Lower leg skin (tissue), 3 donors: Measurements from ENCODE around the gene DLG2.

Experiments
- POLR2A ChIP-seq, 2 donors: fragments of 450-650 bp; IDR thresholded peaks; one replicate each; pipeline ENCODE4 v1.6.1; 2016 to 2017; ENCODE audit warnings: antibody characterized with exemption in 2 of 2, mild to moderate bottlenecking in 1 of 2, moderate library complexity in 1 of 2
- TF ChIP-seq, protein P1 (sequence below), 3 donors: fragments of 450-650 bp; IDR thresholded peaks; one replicate each; pipeline ENCODE4 v1.5.1; 2016; ENCODE audit warnings: antibody characterized with exemption in 3 of 3, mild to moderate bottlenecking in 3 of 3, moderate library complexity in 2 of 3

DNA sequence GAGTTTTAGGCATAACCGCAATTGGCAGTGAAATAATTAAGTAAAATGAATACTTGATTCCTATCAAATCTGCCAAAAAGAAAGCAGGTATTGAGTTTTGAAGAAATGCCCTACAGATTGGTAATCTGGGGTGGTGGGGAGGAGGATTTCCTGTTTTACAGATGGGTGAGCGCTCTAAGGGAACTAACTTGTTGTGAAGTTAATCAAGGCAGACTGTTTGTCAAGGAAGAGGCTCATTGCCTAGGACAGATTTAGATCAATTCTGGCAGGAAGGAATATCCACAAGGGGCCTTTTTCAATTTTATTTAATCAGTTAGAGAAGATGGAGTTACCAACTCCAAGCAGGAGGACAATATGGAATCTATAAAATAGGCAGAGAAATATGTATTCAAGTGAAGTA lies 2069.5 kb downstream of the DLG2 start:
- TF ChIP-seq POLR2A (IDR thresholded peaks at IDR 0.05), result no peak
- TF ChIP-seq, protein P1, sequence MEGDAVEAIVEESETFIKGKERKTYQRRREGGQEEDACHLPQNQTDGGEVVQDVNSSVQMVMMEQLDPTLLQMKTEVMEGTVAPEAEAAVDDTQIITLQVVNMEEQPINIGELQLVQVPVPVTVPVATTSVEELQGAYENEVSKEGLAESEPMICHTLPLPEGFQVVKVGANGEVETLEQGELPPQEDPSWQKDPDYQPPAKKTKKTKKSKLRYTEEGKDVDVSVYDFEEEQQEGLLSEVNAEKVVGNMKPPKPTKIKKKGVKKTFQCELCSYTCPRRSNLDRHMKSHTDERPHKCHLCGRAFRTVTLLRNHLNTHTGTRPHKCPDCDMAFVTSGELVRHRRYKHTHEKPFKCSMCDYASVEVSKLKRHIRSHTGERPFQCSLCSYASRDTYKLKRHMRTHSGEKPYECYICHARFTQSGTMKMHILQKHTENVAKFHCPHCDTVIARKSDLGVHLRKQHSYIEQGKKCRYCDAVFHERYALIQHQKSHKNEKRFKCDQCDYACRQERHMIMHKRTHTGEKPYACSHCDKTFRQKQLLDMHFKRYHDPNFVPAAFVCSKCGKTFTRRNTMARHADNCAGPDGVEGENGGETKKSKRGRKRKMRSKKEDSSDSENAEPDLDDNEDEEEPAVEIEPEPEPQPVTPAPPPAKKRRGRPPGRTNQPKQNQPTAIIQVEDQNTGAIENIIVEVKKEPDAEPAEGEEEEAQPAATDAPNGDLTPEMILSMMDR (IDR thresholded peaks at IDR 0.05), result no peak
